ENCODE results near the gene PCP2. TPM values are rescaled to one million over a fixed set of nuclear protein-coding genes. Genes with fewer than 3 reads are reported as not detected.

Gene PCP2
- total and polyA plus RNA-seq, 2 of the 13 experiments (the other 11 are each of a cell fraction or from before 2014, with no cell fraction given): 0.62 TPM; not detected in 1

GRCh38 chr19:7636691-7637373, 3.3 kb upstream of the PCP2 start, which contains the start of gene STXBP2 (continued):
- TF ChIP-seq RBM39 (IDR thresholded peaks at IDR 0.05; ENCODE audit: low read depth, low read length, poor library complexity, severe bottlenecking) (peak; percentile 54), ZSCAN29 (CRISPR knock-in tag; conservative IDR thresholded peaks at IDR 0.05) (no peak), ZNF619 (CRISPR knock-in tag; IDR thresholded peaks at IDR 0.05) (no peak), TEF (CRISPR knock-in tag; IDR thresholded peaks at IDR 0.05) (no peak), ZNF354B (CRISPR knock-in tag; IDR thresholded peaks at IDR 0.05) (no peak), PITX1 (CRISPR knock-in tag; IDR thresholded peaks at IDR 0.05) (no peak), ZNF816 (CRISPR knock-in tag; IDR thresholded peaks at IDR 0.05; ENCODE audit: borderline replicate concordance) (peak; percentile 85; the same call in 1 of the 2 replicates), MED1 (CRISPR knock-in tag; IDR thresholded peaks at IDR 0.05) (no peak; the same call in none of the 2 replicates), ZNF772 (CRISPR knock-in tag; IDR thresholded peaks at IDR 0.05) (peak; percentile 50; the same call in 1 of the 2 replicates), ZNF367 (CRISPR knock-in tag; IDR thresholded peaks at IDR 0.05; ENCODE audit: borderline replicate concordance) (no peak), RCOR2 (CRISPR knock-in tag; IDR thresholded peaks at IDR 0.05) (no peak), DPF2 (CRISPR knock-in tag; IDR thresholded peaks at IDR 0.05; ENCODE audit: borderline replicate concordance, low read depth) (peak; percentile 65), EZH2 (conservative IDR thresholded peaks at IDR 0.05; ENCODE audit: low read depth, low read length) (no peak), AKNA (CRISPR knock-in tag; IDR thresholded peaks at IDR 0.05; ENCODE audit: borderline replicate concordance) (no peak), JARID2 (CRISPR knock-in tag; IDR thresholded peaks at IDR 0.05; ENCODE audit: insufficient replicate concordance) (no peak), SMAD9 (CRISPR knock-in tag; IDR thresholded peaks at IDR 0.05) (no peak), SP1 (IDR thresholded peaks at IDR 0.05) (no peak), SP1 (CRISPR knock-in tag; IDR thresholded peaks at IDR 0.05) (peak; percentile 90), ZBTB39 (CRISPR knock-in tag; IDR thresholded peaks at IDR 0.05) (no peak), FOXO4 (CRISPR knock-in tag; conservative IDR thresholded peaks at IDR 0.05) (no peak), TOPORS (CRISPR knock-in tag; IDR thresholded peaks at IDR 0.05) (peak; percentile 50; the same call in 1 of the 2 replicates)
